Gastroesophageal sphincter (tissue), 4 donors: Measurements from ENCODE around the gene PHACTR1. TPM values are rescaled to one million over a fixed set of nuclear protein-coding genes. Genes with fewer than 3 reads are reported as not detected.
"Not testable (repeated sequence)": the region's sequence is repeated elsewhere in the genome, so short reads cannot be mapped to it uniquely, and the experiment has no call there.

Experiments used
- ATAC-seq: fragments of 150-250 bp; one replicate; pipeline ENCODE4 v1.9.1; 2016; ENCODE audit warnings: mild to moderate bottlenecking, moderate library complexity
- H3K27ac ChIP-seq, 4 donors: fragments of 200-600 bp; sonication (generic) in 3 of 4; 1 replicate in 3 of 4; 2 replicates in 1 of 4; pipeline ENCODE4 v1.5.1; 2016 to 2019
- H3K27me3 ChIP-seq: fragments of 200-600 bp; sonication (generic); one replicate; pipeline ENCODE4 v1.5.1; 2019
- H3K36me3 ChIP-seq, 2 donors: fragments of 200-600 bp; sonication (generic); one replicate each; pipeline ENCODE4 v1.5.1; 2019; ENCODE audit warnings: control low read depth in 1 of 2
- H3K4me1 ChIP-seq, 3 donors: fragments of 200-600 bp; sonication (generic); 1 replicate in 2 of 3; 2 replicates in 1 of 3; pipeline ENCODE4 v1.5.1; 2016 to 2019; ENCODE audit warnings: control low read depth in 2 of 3
- H3K4me3 ChIP-seq, 2 donors: fragments of 200-600 bp; sonication (generic); one replicate each; pipeline ENCODE4 v1.5.1; 2019; ENCODE audit warnings: mild to moderate bottlenecking in 1 of 2, moderate library complexity in 1 of 2
- H3K9me3 ChIP-seq, 3 donors: fragments of 200-600 bp; sonication (generic); one replicate each; pipeline ENCODE4 v1.5.1; 2017 to 2019; ENCODE audit warnings: control low read depth in 2 of 3
- CTCF ChIP-seq, 4 experiments: fragments of 200-600 bp in 2 of 4; fragments of 450-650 bp in 2 of 4; sonication (generic) in 1 of 4; IDR thresholded peaks; one replicate each; pipeline ENCODE4 v1.5.1; 2017 to 2019; ENCODE audit warnings: antibody characterized with exemption in 4 of 4, mild to moderate bottlenecking in 2 of 4, moderate library complexity in 2 of 4
- EP300 ChIP-seq: sonication (generic); formaldehyde crosslinking; IDR thresholded peaks from one replicate; pipeline ENCODE4 v1.6.1; 2017; ENCODE audit warnings: antibody characterized with exemption, mild to moderate bottlenecking
- POLR2A ChIP-seq, 2 donors: fragments of 450-650 bp; IDR thresholded peaks; one replicate each; pipeline ENCODE4 v1.6.1; 2017; ENCODE audit warnings: antibody characterized with exemption in 2 of 2, mild to moderate bottlenecking in 2 of 2, moderate library complexity in 1 of 2
- POLR2AphosphoS5 ChIP-seq: sonication (generic); formaldehyde crosslinking; IDR thresholded peaks from one replicate; pipeline ENCODE4 v1.6.1; 2017; ENCODE audit warnings: antibody characterized with exemption
- WGBS, 2 donors: methylation state at CpG; one replicate each; pipeline ENCODE4 v1.1.5; 2018; ENCODE audit warnings: low coverage in 1 of 2; 5-methylcytosine and 5-hydroxymethylcytosine counted together
- total RNA-seq, 4 donors: library from RNA; depleted of rRNA; stranded (reverse); fragments of >200 nt; gene quantifications; one replicate each; pipeline ENCODE4 v1.1.0, GENCODE V29; 2016

The PHACTR1 gene
- total RNA-seq, 4 donors from 2014 or later, result 0.20 to 27.3 (median 2.2) TPM

GRCh38 chr6:13125841-13126240 is 409.3 kb downstream of the PHACTR1 start:
- no peak for ATAC-seq
- no peak overlapping the region for H3K4me3 ChIP-seq
- H3K36me3 ChIP-seq, result no peaks in the 10 kb centered on the region
- WGBS, 2 donors, result 65 to 87% methylated on average over 2 to 3 of the region's 3 CpGs
- H3K27ac ChIP-seq, result no peak overlapping the region
- H3K9me3 ChIP-seq, result no peaks in the 10 kb centered on the region
- no peak for TF ChIP-seq CTCF (IDR thresholded peaks at IDR 0.05)
- TF ChIP-seq POLR2AphosphoS5, result no peak
- no peak for TF ChIP-seq EP300
- TF ChIP-seq POLR2A (IDR thresholded peaks at IDR 0.05), result no peak
- no peaks in the 10 kb centered on the region for H3K4me1 ChIP-seq
- H3K27me3 ChIP-seq, result peaks cover 4% of the 10 kb centered on the region

- no peak overlapping the region for H3K4me3 ChIP-seq
- H3K27ac ChIP-seq, result no peak overlapping the region
- no peaks in the 10 kb centered on the region for H3K36me3 ChIP-seq
- TF ChIP-seq EP300 (no peak), CTCF (IDR thresholded peaks at IDR 0.05) (no peak)
- H3K27me3 ChIP-seq, result no peaks in the 10 kb centered on the region
- H3K4me1 ChIP-seq, result no peaks in the 10 kb centered on the region
- ATAC-seq, result no peak
- 75 to 83% methylated on average over 2 to 4 of the region's 4 CpGs for WGBS, 2 donors
- H3K9me3 ChIP-seq, result no peaks in the 10 kb centered on the region
Measured at GRCh38 chr6:13131935-13132661, 415.5 kb downstream of the PHACTR1 start.

GRCh38 chr6:13133894-13134293 is 417.3 kb downstream of the PHACTR1 start:
- WGBS, 2 donors, result no CpG with 5 or more reads among the region's 32 CpGs
- not testable (repeated sequence) for H3K4me3 ChIP-seq, H3K27ac ChIP-seq, ATAC-seq, H3K9me3 ChIP-seq, H3K36me3 ChIP-seq, H3K27me3 ChIP-seq, H3K4me1 ChIP-seq

GRCh38 chr6:13135152-13135551 is 418.6 kb downstream of the PHACTR1 start:
- no peak for ATAC-seq
- Histone ChIP-seq H3K36me3 (no peaks in the 10 kb centered on the region), H3K27me3 (no peaks in the 10 kb centered on the region), H3K27ac (no peak overlapping the region), H3K9me3 (no peaks in the 10 kb centered on the region), H3K4me3 (no peak overlapping the region), H3K4me1 (no peaks in the 10 kb centered on the region)
- TF ChIP-seq EP300 (no peak), POLR2AphosphoS5 (no peak), CTCF (IDR thresholded peaks at IDR 0.05) (no peak), POLR2A (IDR thresholded peaks at IDR 0.05) (no peak)
- 67 to 93% methylated on average over 6 of the region's 10 CpGs for WGBS, 2 donors

- Histone ChIP-seq H3K27me3 (no peaks in the 10 kb centered on the region), H3K9me3 (no peaks in the 10 kb centered on the region), H3K36me3 (no peaks in the 10 kb centered on the region), H3K4me3 (no peak overlapping the region), H3K4me1 (no peaks in the 10 kb centered on the region), H3K27ac (no peak overlapping the region)
- 78 to 100% methylated on average over 1 to 2 of the region's 2 CpGs for WGBS, 2 donors
- no peak for ATAC-seq
- TF ChIP-seq POLR2AphosphoS5 (no peak), CTCF (IDR thresholded peaks at IDR 0.05) (no peak), POLR2A (IDR thresholded peaks at IDR 0.05) (no peak)
Measured at GRCh38 chr6:13139119-13139518, 422.6 kb downstream of the PHACTR1 start.
